HEK293 (cell line): ENCODE measurements around the gene UBE2D1.
A peak's percentile ranks its signal among the peaks of the same experiment; 100 is the strongest.

Source experiments
- CTCF ChIA-PET: fragments of 350-600 bp; formaldehyde crosslinking; extraction: SDS; loops from one replicate; lab custom pipeline; 2021; ENCODE audit warnings: antibody characterized with exemption; lab: Yijun Ruan, JAX
- POLR2A ChIA-PET: fragments of 300-600 bp; formaldehyde crosslinking; extraction: SDS; loops from one replicate; lab custom pipeline; 2020; ENCODE audit warnings: antibody characterized with exemption, inconsistent platforms; lab: Yijun Ruan, JAX
- H3K27ac ChIP-seq: fragments of 200-500 bp; sonication (Bioruptor generic); 2 replicates; pipeline ENCODE4 v1.5.1; 2014; ENCODE audit warnings: low read depth, low read length, control low read depth, inconsistent platforms; ENCODE audit errors: extremely low read depth
- H3K36me3 ChIP-seq, 2 experiments: fragments of 200-500 bp in 1 of 2; sonication (Bioruptor generic) in 1 of 2; 1 replicate in 1 of 2; 2 replicates in 1 of 2; pipeline ENCODE4 v1.5.1; 2014 to 2017; ENCODE audit warnings: inconsistent platforms in 2 of 2, low read length in 2 of 2; ENCODE audit not compliant: control insufficient read depth in 2 of 2, insufficient read depth in 1 of 2
- H3K4me1 ChIP-seq: fragments of 200-500 bp; sonication (Bioruptor generic); 2 replicates; pipeline ENCODE4 v1.5.1; 2014; ENCODE audit warnings: mild to moderate bottlenecking, low read length, inconsistent platforms; ENCODE audit not compliant: control insufficient read depth, insufficient read depth
- H3K4me3 ChIP-seq: 2 replicates; pipeline ENCODE4 v1.5.1; 2011; ENCODE audit warnings: low read depth, mild to moderate bottlenecking, control low read depth, low read length, moderate library complexity
- H3K9me3 ChIP-seq: fragments of 200-500 bp; sonication (Bioruptor generic); 2 replicates; pipeline ENCODE4 v1.5.1; 2014; ENCODE audit warnings: low read depth, low read length, inconsistent platforms; ENCODE audit not compliant: control insufficient read depth, insufficient read depth
- HOXC10 ChIP-seq: sonication (generic); formaldehyde crosslinking; IDR thresholded peaks from 2 replicates; pipeline ENCODE4 v1.8.1; 2023; ENCODE audit warnings: mild to moderate bottlenecking, missing genetic modification reagents
- PRDM2 ChIP-seq: fragments of 450-650 bp; formaldehyde crosslinking; IDR thresholded peaks from 2 replicates; pipeline ENCODE4 v1.5.1; 2016; ENCODE audit warnings: missing biosample characterization, missing genetic modification characterization, borderline replicate concordance
- REST ChIP-seq: fragments of 450-650 bp; formaldehyde crosslinking; IDR thresholded peaks from 2 replicates; pipeline ENCODE4 v1.5.1; 2016; ENCODE audit warnings: missing biosample characterization, missing genetic modification characterization
- TCF7L2 ChIP-seq: IDR thresholded peaks from 2 replicates; pipeline ENCODE4 v1.6.1; 2011; ENCODE audit warnings: low read depth, mild to moderate bottlenecking, inconsistent platforms, low read length, moderate library complexity, borderline replicate concordance
- ZNF114 ChIP-seq: fragments of 450-650 bp; formaldehyde crosslinking; IDR thresholded peaks from 2 replicates; pipeline ENCODE4 v1.5.0; 2017; ENCODE audit warnings: missing biosample characterization, missing genetic modification characterization
- ZNF214 ChIP-seq: fragments of 450-650 bp; formaldehyde crosslinking; IDR thresholded peaks from 2 replicates; pipeline ENCODE4 v1.5.1; 2017; ENCODE audit warnings: missing biosample characterization, mild to moderate bottlenecking, missing genetic modification characterization, borderline replicate concordance
- ZNF24 ChIP-seq: fragments of 450-650 bp; formaldehyde crosslinking; IDR thresholded peaks from 2 replicates; pipeline ENCODE4 v1.5.1; 2016; ENCODE audit warnings: missing biosample characterization, missing genetic modification characterization
- ZNF292 ChIP-seq: fragments of 450-650 bp; formaldehyde crosslinking; IDR thresholded peaks from 2 replicates; pipeline ENCODE4 v1.5.1; 2016; ENCODE audit warnings: low read depth, missing biosample characterization, missing genetic modification characterization, borderline replicate concordance
- ZNF335 ChIP-seq: fragments of 450-650 bp; formaldehyde crosslinking; conservative IDR thresholded peaks from 2 replicates; pipeline ENCODE4 v1.5.1; 2016; ENCODE audit warnings: missing biosample characterization, missing genetic modification characterization
- ZNF394 ChIP-seq: fragments of 450-650 bp; formaldehyde crosslinking; IDR thresholded peaks from 2 replicates; pipeline ENCODE4 v1.5.1; 2016; ENCODE audit warnings: missing biosample characterization, missing genetic modification characterization, mild to moderate bottlenecking, moderate library complexity, borderline replicate concordance
- ZNF529 ChIP-seq: fragments of 450-650 bp; formaldehyde crosslinking; IDR thresholded peaks from 2 replicates; pipeline ENCODE4 v1.5.1; 2017; ENCODE audit warnings: missing genetic modification characterization, missing biosample characterization; ENCODE audit not compliant: insufficient replicate concordance
- ZNF837 ChIP-seq: fragments of 450-650 bp; formaldehyde crosslinking; IDR thresholded peaks from 2 replicates; pipeline ENCODE4 v1.5.1; 2016; ENCODE audit warnings: missing biosample characterization, missing genetic modification characterization
- ZSCAN23 ChIP-seq: fragments of 450-650 bp; formaldehyde crosslinking; IDR thresholded peaks from 2 replicates; pipeline ENCODE4 v1.5.1; 2016; ENCODE audit warnings: missing biosample characterization, missing genetic modification characterization
- TF ChIP-seq, protein P1 (sequence below): fragments of 450-650 bp; formaldehyde crosslinking; IDR thresholded peaks from 2 replicates; pipeline ENCODE4 v1.5.1; 2017; ENCODE audit warnings: missing biosample characterization, missing genetic modification characterization

Gene UBE2D1

GRCh38 chr10:58335306-58336005 is 650 bp downstream of the UBE2D1 start (continued):
- TF ChIP-seq REST (tag by site-specific recombination), result no peak
- TF ChIP-seq, protein P1, sequence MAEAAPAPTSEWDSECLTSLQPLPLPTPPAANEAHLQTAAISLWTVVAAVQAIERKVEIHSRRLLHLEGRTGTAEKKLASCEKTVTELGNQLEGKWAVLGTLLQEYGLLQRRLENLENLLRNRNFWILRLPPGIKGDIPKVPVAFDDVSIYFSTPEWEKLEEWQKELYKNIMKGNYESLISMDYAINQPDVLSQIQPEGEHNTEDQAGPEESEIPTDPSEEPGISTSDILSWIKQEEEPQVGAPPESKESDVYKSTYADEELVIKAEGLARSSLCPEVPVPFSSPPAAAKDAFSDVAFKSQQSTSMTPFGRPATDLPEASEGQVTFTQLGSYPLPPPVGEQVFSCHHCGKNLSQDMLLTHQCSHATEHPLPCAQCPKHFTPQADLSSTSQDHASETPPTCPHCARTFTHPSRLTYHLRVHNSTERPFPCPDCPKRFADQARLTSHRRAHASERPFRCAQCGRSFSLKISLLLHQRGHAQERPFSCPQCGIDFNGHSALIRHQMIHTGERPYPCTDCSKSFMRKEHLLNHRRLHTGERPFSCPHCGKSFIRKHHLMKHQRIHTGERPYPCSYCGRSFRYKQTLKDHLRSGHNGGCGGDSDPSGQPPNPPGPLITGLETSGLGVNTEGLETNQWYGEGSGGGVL (tag by site-specific recombination), result no peak
- TF ChIP-seq ZSCAN23 (tag by site-specific recombination), result no peak
- TF ChIP-seq ZNF837 (tag by site-specific recombination), result no peak

- Histone ChIP-seq H3K9me3 (no peaks in the 10 kb centered on the region), H3K36me3 (no peaks in the 10 kb centered on the region), H3K4me3 (peak overlapping the region; percentile 85; the same call in 1 of the 2 replicates), H3K27ac (no peak overlapping the region), H3K4me1 (no peaks in the 10 kb centered on the region)
- POLR2A ChIA-PET, result interaction anchor here (0.8 to 2.1 kb wide), 4 partner anchors 11 to 1975 kb away, joined by 3 to 13 read pairs (median 6); partner anchors contain the start of genes CISD1, IPMK and ZWINT
- TF ChIP-seq ZNF292 (tag by site-specific recombination) (no peak), REST (tag by site-specific recombination) (peak; percentile 85)
- CTCF ChIA-PET, result interaction anchor here (1.4 to 1.6 kb wide), 3 partner anchors 36 to 50 kb away, joined by 3 to 6 read pairs (median 5); no protein-coding TSS in a partner anchor
Measured at GRCh38 chr10:58336242-58336641, 1.4 kb downstream of the UBE2D1 start.

DNA sequence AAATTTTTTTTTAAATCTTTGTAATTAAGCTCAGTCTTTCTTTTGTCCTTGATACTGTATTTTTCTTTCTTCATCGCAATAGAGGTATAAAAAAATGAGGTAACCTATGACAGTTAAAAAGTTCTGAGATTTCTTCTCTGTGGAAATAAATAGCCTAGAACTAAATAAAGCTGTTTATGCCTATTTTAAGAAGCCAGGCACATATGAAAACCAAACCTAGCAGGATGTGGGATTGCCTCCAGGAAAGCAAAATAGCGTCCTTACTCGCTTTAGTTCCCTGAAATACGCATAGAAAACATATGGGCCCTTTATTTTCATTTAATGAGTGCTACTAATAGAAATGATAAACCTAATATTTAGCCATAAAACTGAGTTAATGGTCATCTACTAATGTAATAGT is 6.6 kb downstream of the UBE2D1 start:
- CTCF ChIA-PET, result interaction anchor here (0.7 to 3.2 kb wide), 2 partner anchors 42 to 152 kb away, joined by 6 to 11 read pairs; no protein-coding TSS in a partner anchor

More for the DNA sequence above, 6.6 kb downstream of the UBE2D1 start:
- Histone ChIP-seq H3K4me1 (0 out of 2 replicates have a peak, but pooled peaks cover 3% of the 10 kb centered on the region), H3K9me3 (no peaks in the 10 kb centered on the region), H3K4me3 (no peak overlapping the region), H3K27ac (no peak overlapping the region), H3K36me3 (no peaks in the 10 kb centered on the region)
- no peak for TF ChIP-seq HOXC10
- TF ChIP-seq ZNF529 (tag by site-specific recombination), result no peak
- TF ChIP-seq ZNF214 (tag by site-specific recombination), result no peak
- no peak for TF ChIP-seq ZNF394
- no peak for TF ChIP-seq TCF7L2
- TF ChIP-seq PRDM2, result no peak
- no peak for TF ChIP-seq ZNF114 (tag by site-specific recombination)
- TF ChIP-seq ZNF335 (tag by site-specific recombination), result no peak
- no peak for TF ChIP-seq ZNF24 (tag by site-specific recombination)
- POLR2A ChIA-PET, result no interaction called here
